ENCODE results near the gene CCDC28A.
A peak's percentile ranks its signal among the peaks of the same experiment; 100 is the strongest.

The CCDC28A gene

GRCh38 chr6:138796771-138797170, 23.2 kb downstream of the CCDC28A start:
- DNase-seq = no peak

GRCh38 chr6:138797806-138798446, 24.4 kb downstream of the CCDC28A start:
- DNase-seq = no peak

- DNase-seq = no peak
Observed at GRCh38 chr6:138800377-138801150, 27.0 kb downstream of the CCDC28A start.

GRCh38 chr6:138803331-138803730, 29.8 kb downstream of the CCDC28A start:
- no peak for DNase-seq

GRCh38 chr6:138803861-138804260, 30.3 kb downstream of the CCDC28A start:
- DNase-seq = no peak

- no peak for DNase-seq
Observed at GRCh38 chr6:138805016-138805765, 31.6 kb downstream of the CCDC28A start.

- no peak for DNase-seq
Observed at GRCh38 chr6:138806889-138807288, 33.3 kb downstream of the CCDC28A start.

GRCh38 chr6:138809677-138810076, 36.1 kb downstream of the CCDC28A start:
- DNase-seq = no peak

- DNase-seq = no peak
Observed at GRCh38 chr6:138811866-138812265, 38.3 kb downstream of the CCDC28A start.

GRCh38 chr6:138814179-138814834, 40.7 kb downstream of the CCDC28A start:
- DNase-seq = no peak

GRCh38 chr6:138815221-138815620, 41.7 kb downstream of the CCDC28A start:
- DNase-seq = no peak

- DNase-seq = no peak
Observed at GRCh38 chr6:138815797-138816528, 42.4 kb downstream of the CCDC28A start.

GRCh38 chr6:138817799-138818198, 44.2 kb downstream of the CCDC28A start:
- DNase-seq = peak; percentile 7

GRCh38 chr6:138818496-138819194, 45.1 kb downstream of the CCDC28A start:
- DNase-seq = peak; percentile 26

GRCh38 chr6:138821519-138821918, 48.0 kb downstream of the CCDC28A start:
- no peak for DNase-seq

GRCh38 chr6:138824482-138825144, 51.0 kb downstream of the CCDC28A start:
- peak; percentile 20 for DNase-seq

GRCh38 chr6:138830248-138830647, 56.7 kb downstream of the CCDC28A start:
- DNase-seq = no peak

GRCh38 chr6:138832182-138832581, 58.6 kb downstream of the CCDC28A start:
- DNase-seq = no peak

GRCh38 chr6:138833816-138834539, 60.4 kb downstream of the CCDC28A start:
- DNase-seq = no peak

- DNase-seq = no peak
Observed at GRCh38 chr6:138837246-138837645, 63.7 kb downstream of the CCDC28A start.

All from stimulated activated CD4-positive, alpha-beta T cell treated with anti-CD3 and anti-CD28 coated beads, Interleukin-15, amount 100 ng/mL, for 24 hours (primary cell).